OCI-LY3 (cell line): Measurements from ENCODE around the gene NIPAL3.

Experiments used
- EZH2phosphoT487 ChIP-seq: fragments of 200-600 bp; shearing (Covaris generic); IDR thresholded peaks from 2 replicates; pipeline ENCODE4 v1.6.1; 2018; ENCODE audit warnings: antibody characterized with exemption, mixed run types, low read depth
- TF ChIP-seq, protein P1 (sequence below): fragments of 200-600, 300-600 bp; sonication (generic); IDR thresholded peaks from 2 replicates; pipeline ENCODE4 v1.5.1; 2014; ENCODE audit warnings: antibody characterized with exemption, low read length, low read depth

DNA sequence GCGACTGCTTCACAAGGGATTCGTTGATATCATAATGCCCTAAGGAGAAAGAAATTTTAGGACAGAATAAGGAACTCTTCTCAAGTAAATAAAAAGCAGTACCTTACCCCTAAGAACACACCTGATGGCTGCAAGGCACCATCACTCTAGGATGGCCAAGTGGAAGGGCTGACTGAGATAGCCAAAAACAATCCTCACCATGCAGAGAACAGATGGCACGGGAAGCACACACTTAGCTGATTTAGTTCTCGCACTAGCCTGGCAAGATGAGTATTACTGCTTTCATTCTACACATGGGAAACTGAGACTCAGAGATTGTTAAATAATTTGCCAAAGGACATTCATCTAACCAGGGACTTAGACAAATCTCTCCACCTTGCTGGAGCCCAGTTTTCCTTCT lies 45.8 kb upstream of the NIPAL3 start:
- TF ChIP-seq, protein P1, sequence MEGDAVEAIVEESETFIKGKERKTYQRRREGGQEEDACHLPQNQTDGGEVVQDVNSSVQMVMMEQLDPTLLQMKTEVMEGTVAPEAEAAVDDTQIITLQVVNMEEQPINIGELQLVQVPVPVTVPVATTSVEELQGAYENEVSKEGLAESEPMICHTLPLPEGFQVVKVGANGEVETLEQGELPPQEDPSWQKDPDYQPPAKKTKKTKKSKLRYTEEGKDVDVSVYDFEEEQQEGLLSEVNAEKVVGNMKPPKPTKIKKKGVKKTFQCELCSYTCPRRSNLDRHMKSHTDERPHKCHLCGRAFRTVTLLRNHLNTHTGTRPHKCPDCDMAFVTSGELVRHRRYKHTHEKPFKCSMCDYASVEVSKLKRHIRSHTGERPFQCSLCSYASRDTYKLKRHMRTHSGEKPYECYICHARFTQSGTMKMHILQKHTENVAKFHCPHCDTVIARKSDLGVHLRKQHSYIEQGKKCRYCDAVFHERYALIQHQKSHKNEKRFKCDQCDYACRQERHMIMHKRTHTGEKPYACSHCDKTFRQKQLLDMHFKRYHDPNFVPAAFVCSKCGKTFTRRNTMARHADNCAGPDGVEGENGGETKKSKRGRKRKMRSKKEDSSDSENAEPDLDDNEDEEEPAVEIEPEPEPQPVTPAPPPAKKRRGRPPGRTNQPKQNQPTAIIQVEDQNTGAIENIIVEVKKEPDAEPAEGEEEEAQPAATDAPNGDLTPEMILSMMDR, result no peak
- TF ChIP-seq EZH2phosphoT487, result no peak
